HTR-8/SVneo (cell line): ENCODE results near the gene SRD5A1.

Experiments
- DNase-seq: peaks from one replicate; pipeline ENCODE4 v3.0.0; 2011; ENCODE audit warnings: low spot score, mixed read lengths; ENCODE audit not compliant: insufficient read length
- FAIRE-seq: peaks from 2 replicates; lab custom pipeline; 2011; peaks lifted over from hg19 to GRCh38; lab: Jason Lieb, UNC

The SRD5A1 gene

DNA sequence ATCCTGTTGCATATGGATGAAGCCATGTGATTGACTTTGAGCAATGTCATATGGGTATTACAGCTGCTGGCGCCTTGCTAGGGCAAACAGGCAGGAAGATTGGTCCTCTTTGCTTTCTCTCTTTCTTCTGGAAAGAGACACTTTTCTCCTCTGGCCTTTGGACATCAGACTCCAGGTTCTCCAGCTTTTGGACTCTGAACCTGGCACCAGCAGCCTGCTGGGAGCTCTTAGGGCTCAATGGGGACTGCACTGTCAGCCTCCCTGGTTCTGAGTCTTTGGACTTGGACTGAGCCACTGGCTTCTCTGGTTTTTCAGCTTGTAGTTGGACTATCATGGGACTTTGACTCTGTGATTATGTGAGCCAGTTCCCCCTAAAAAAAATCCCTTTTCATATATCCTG is 45.1 kb downstream of the SRD5A1 start:
- FAIRE-seq: no peak
- no peak for DNase-seq

DNA sequence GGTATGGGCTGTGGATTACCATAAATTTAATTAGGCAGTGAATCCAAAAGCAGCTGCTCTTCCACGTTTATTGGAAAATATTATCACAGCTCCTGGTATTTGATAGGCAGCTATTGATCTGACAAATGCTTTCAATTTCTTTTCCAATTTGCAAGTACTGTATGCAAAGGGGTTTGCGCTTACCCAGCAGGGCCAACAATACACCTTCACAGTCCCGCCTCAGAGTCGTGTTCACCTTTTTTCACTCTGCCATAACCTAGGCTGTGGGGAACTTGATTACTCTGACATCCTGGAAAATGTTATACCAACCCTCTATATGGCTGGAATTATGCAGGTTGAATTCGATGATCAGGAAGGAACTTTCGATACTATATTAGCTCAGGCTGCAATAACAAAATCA is 47.7 kb downstream of the SRD5A1 start:
- no peak for DNase-seq
- FAIRE-seq: no peak

GRCh38 chr5:6681682-6682081 is 48.4 kb downstream of the SRD5A1 start:
- FAIRE-seq (peak; percentile 95), DNase-seq (no peak)

GRCh38 chr5:6682239-6682638 is 49.0 kb downstream of the SRD5A1 start:
- DNase-seq: no peak
- FAIRE-seq: no peak

DNA sequence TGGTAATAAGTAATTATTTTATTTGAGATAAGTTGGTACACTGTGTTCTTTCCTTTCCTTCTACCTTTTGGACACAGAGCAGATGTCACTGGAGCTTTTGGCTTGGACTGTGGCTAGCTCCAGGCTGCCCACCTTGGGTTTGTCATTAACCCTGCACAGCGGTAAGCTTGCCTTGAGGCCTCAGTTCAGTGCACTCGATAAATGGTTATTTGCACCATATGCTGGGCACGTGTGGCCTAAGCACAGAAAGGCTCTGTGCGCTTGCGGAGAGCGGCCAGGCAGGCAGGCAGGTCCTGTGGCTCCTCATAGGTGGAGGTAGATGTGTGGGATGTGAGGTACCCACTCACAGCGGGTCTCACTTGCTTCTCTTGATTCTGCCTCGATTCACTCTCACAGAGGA is 50.0 kb downstream of the SRD5A1 start:
- DNase-seq: no peak
- no peak for FAIRE-seq

GRCh38 chr5:6684075-6684474 is 50.8 kb downstream of the SRD5A1 start:
- DNase-seq: no peak
- no peak for FAIRE-seq

GRCh38 chr5:6686501-6686900 is 53.3 kb downstream of the SRD5A1 start:
- DNase-seq: no peak
- no peak for FAIRE-seq

DNA sequence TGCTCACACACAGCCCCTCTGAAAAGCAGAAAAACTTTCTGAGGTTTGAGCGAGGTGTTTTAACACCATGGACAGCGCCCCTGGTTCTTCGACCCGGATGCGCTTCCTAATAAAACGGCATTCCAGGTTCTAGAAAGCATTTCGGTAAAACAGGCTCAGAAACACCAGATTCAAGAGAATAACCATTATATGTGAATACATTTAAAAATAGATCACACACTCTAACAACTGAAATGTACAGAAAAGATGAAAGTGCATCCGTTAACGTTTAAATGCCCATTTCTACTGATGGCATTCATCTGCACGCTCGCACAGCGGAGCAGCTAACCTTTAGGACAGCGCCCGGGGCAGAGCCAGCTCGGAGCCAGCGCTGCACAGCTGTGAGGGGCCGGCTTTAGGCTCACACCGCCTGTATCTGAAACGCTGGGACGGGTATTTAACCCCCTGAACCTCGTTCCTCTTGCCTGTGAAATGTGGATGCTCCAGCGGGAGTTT is 53.7 kb downstream of the SRD5A1 start:
- DNase-seq: peak; percentile 50
- peak; percentile 36 for FAIRE-seq

GRCh38 chr5:6687505-6687904 is 54.3 kb downstream of the SRD5A1 start:
- DNase-seq: no peak
- peak; percentile 80 for FAIRE-seq

- DNase-seq (no peak), FAIRE-seq (no peak)
Measured at GRCh38 chr5:6692906-6693305, 59.7 kb downstream of the SRD5A1 start.

DNA sequence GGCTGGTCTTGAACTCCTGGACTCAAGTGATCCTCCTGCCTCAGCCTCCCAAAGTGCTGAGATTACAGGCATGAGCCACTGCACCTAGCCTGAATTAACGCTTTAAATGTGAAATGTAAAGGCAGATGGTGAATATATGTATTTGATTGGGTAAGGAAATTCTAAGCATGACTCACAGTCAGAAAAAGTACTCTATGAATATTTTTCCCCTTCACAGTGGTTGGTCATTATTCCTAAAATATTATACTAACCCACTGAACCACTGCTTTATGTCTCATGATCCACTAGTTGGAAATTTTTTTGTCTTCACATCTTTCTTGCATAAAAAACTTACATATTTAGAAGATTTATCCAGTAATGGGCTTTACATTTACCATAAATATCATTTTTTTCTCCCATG is 65.5 kb downstream of the SRD5A1 start:
- FAIRE-seq (no peak), DNase-seq (no peak)

GRCh38 chr5:6699357-6699756 is 66.1 kb downstream of the SRD5A1 start:
- FAIRE-seq (no peak), DNase-seq (no peak)

DNA sequence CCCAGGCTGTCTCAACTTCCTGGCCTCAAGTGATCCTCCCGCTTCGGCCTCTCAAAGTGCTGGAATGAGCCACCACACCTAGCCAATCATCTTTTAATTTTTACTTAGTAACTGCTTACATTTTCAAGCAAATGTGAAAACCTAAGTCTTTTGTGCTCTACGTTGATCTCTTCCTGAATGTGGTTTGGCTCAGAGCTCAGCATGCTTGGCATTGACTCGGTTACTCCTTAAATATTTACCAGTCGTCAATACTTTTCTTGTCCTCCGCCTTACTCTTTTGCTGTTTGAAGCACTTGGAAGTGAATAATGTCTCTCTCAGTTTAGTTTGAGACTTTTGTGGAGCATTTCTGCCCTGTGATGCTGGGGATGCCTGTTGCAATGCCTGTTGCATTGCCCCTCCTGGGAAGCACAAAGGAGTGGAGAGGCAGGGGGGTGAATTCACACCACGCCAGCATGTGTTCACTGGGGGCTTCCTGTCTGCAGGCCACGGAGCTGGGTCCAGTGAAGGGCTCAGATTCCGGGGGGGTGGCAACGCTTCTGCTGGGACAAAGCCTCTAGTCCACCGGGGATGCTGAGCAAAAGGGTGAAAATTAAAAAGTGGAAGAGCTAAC is 66.9 kb downstream of the SRD5A1 start:
- no peak for DNase-seq
- FAIRE-seq: no peak

- FAIRE-seq (no peak), DNase-seq (no peak)
Measured at GRCh38 chr5:6700685-6701355, 67.6 kb downstream of the SRD5A1 start.

DNA sequence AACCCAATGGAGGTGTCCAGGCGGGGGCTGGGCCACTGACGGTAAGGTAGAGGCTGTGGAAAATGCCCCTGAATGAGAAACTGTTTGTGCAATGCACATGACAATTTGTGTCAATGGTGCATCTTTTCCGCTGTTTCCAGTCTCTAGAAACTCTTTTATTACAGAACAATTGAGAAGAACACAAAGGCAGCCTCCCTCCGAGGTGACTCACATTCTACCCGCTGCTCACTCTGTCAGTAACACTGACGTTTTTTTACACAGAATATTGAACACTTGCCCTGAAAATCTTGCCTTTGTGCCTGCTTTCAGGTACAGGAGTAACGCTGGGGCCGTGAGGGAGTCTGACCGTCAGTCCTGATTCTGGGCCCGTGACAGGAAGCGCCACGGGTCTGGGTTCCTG is 68.3 kb downstream of the SRD5A1 start:
- DNase-seq (no peak), FAIRE-seq (no peak)

DNA sequence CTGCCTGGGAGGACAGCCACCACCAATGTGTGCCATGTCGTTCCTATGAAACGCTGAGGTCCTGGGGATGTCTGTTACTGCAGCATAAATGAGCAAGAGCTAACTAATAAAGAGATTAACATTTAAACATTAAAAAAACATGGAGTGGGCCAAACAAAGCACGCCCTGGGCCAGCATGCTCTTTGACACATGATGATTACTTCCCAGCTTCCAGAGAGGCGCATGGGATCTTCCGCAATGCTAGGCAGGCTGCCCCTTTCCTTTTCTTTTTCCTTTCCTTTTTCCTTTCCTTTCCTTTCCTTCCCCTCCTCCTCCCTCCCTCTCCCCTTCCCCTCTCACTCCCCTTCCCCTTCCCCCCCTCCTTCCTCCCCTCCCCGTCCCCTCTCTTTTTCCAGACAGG is 69.4 kb downstream of the SRD5A1 start:
- FAIRE-seq: no peak
- no peak for DNase-seq

GRCh38 chr5:6703806-6704205 is 70.6 kb downstream of the SRD5A1 start:
- DNase-seq: no peak
- FAIRE-seq: no peak

GRCh38 chr5:6704361-6704851 is 71.2 kb downstream of the SRD5A1 start:
- DNase-seq (no peak), FAIRE-seq (no peak)

- DNase-seq (no peak), FAIRE-seq (no peak)
Measured at GRCh38 chr5:6705088-6705487, 71.8 kb downstream of the SRD5A1 start.

DNA sequence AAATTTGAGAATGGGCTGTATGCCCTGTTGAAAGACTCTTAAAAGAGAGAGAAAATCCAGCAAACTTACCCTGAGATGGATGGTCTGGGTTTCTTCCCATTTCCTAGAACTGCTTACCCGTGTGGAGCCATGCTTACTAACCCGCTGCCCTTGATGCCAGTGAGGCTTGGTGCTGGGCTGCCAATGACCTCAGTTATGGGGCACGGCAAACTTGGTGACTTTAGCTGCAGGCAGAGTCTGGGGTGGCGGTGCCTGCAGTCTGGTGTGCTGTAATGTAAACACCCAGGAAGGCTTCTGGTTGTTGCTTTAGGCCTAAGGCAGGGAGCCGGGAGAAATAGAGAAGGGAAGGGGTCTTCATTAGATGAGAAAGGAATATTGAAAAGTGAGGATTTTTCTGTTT is 72.7 kb downstream of the SRD5A1 start:
- DNase-seq (no peak), FAIRE-seq (no peak)

DNA sequence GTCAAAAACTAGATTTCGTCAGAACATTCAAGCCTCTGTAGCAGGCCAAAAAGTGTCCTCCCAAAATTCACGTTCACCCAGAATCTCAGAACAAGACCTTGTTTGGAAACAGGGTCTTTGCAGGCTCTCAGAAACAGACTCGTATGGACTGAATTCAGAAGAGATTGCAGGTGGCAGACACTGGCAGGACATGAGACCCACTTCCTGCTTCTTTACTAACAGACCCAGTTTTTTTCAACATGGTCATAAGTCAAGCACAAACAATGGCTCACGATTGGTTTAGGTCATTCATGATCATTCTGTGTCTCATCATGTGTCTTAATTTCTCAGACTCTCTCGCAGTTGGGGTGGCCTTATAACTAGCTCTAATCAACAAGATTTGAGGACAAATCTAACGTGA is 74.6 kb downstream of the SRD5A1 start:
- DNase-seq: no peak
- no peak for FAIRE-seq

GRCh38 chr5:6708814-6709213 is 75.6 kb downstream of the SRD5A1 start:
- FAIRE-seq (no peak), DNase-seq (no peak)
